ENCODE measurements around the gene TCF7L1. TPM values are rescaled to one million over a fixed set of nuclear protein-coding genes. Genes with fewer than 3 reads are reported as not detected.

TCF7L1 gene
- polyA plus RNA-seq, 3 donors, result 0.05 to 0.09 TPM; not detected in 1

DNA sequence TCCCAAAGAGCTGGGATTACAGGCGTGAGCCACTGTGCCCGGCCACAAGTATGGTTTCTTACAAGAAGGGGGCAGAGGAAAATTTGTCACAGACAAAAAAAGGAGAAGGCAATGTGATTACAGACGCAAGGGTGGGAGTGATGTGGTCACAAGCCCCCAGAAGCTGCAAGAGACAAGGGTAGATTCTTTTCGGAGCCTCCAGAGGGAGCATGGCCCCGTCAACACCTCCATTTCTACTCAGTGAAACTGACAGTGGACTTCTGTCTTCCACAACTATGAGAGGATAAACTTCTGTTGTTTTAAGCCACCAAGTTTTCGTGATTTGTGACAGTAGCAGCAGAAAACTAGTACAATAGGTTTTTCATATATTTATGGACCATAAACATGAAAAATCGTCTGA, 2.1 kb upstream of the TCF7L1 start:
- no peak overlapping the region for H3K9ac ChIP-seq (ENCODE audit: insufficient read depth, low read length, poor library complexity, severe bottlenecking)
- H2AFZ ChIP-seq (ENCODE audit: insufficient read depth, low read depth, low read length, poor library complexity, severe bottlenecking), result no peak overlapping the region
- no peak overlapping the region for H3K27ac ChIP-seq (ENCODE audit: low read depth in 1 of 2, low read length in 2 of 2)
- H3K27me3 ChIP-seq (ENCODE audit: control insufficient read depth in 2 of 2, insufficient read depth in 2 of 2, low read length in 2 of 2), result peaks cover 45 to 63% of the 10 kb centered on the region in 2 donors
- peaks cover 14 to 20% of the 10 kb centered on the region in 2 donors for H3K4me1 ChIP-seq (ENCODE audit: control insufficient read depth in 1 of 2, insufficient read depth in 2 of 2, low read length in 2 of 2)
- H4K20me1 ChIP-seq (ENCODE audit: insufficient read depth, low read length), result no peaks in the 10 kb centered on the region
- peaks cover 0 to 20% of the 10 kb centered on the region in 2 donors for H3K9me3 ChIP-seq (replicated peaks in 1 of 2; ENCODE audit: control insufficient read depth in 1 of 2, insufficient read depth in 1 of 2, low read length in 2 of 2)
- H3K4me3 Mint-ChIP-seq, result peak overlapping the region in 1 of 2 donors; percentile 42
- no peak overlapping the region for H3K4me2 ChIP-seq (replicated peaks; ENCODE audit: extremely low read depth, low read length, poor library complexity, severe bottlenecking)
- WGBS (ENCODE audit: insufficient coverage), result 35% methylated on average over 3 of the region's 7 CpGs
- TF ChIP-seq, protein P1, sequence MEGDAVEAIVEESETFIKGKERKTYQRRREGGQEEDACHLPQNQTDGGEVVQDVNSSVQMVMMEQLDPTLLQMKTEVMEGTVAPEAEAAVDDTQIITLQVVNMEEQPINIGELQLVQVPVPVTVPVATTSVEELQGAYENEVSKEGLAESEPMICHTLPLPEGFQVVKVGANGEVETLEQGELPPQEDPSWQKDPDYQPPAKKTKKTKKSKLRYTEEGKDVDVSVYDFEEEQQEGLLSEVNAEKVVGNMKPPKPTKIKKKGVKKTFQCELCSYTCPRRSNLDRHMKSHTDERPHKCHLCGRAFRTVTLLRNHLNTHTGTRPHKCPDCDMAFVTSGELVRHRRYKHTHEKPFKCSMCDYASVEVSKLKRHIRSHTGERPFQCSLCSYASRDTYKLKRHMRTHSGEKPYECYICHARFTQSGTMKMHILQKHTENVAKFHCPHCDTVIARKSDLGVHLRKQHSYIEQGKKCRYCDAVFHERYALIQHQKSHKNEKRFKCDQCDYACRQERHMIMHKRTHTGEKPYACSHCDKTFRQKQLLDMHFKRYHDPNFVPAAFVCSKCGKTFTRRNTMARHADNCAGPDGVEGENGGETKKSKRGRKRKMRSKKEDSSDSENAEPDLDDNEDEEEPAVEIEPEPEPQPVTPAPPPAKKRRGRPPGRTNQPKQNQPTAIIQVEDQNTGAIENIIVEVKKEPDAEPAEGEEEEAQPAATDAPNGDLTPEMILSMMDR (IDR thresholded peaks at IDR 0.05), result no peak
- H3K4me3 ChIP-seq (replicated peaks in 1 of 3; ENCODE audit: low read depth in 2 of 3, low read length in 3 of 3), result no peak overlapping the region
- H3K79me2 ChIP-seq (ENCODE audit: insufficient read depth, low read length), result no peaks in the 10 kb centered on the region
- peaks cover 0 to 13% (median 5%) of the 10 kb centered on the region in 7 donors for H3K9me3 Mint-ChIP-seq
- peaks cover 16% of the 10 kb centered on the region for H3K4me1 Mint-ChIP-seq
- H3K27ac Mint-ChIP-seq, result no peak overlapping the region
- H3K36me3 ChIP-seq (replicated peaks in 1 of 2; ENCODE audit: control insufficient read depth in 1 of 2, insufficient read depth in 2 of 2, low read length in 2 of 2), result no peaks in the 10 kb centered on the region
- intact Hi-C loops (cut with micrococcal nuclease), result no loop called here
- no peaks in the 10 kb centered on the region for H3K36me3 Mint-ChIP-seq
- DNase-seq, result no peak
- peaks cover 56 to 60% (median 58%) of the 10 kb centered on the region in 3 donors for H3K27me3 Mint-ChIP-seq (ENCODE audit: low read depth in 3 of 3)

DNA sequence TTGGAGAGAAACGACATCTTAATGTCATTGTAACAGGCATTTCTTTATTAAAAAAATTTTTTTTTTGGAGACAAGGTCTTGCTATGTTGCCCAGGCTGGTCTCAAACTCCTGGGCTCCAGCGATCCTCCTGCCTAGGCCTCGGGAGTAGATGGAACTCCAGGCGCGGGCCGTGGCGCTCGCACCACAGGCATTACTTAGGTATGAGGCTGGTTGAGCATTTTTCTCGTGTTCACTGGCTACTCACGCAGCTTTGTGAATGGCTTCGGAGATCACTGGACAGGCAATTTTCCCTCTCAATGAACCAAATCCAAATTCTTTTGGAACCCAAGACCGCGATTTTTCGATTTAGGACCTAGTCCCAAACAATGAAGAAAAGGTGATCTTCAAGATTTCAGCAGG, 795 bp upstream of the TCF7L1 start:
- Mint-ChIP-seq H3K27ac (no peak overlapping the region), H3K9me3 (peaks cover 0 to 10% (median 5%) of the 10 kb centered on the region in 7 donors), H3K27me3 (ENCODE audit: low read depth in 3 of 3) (peaks cover 66 to 70% (median 68%) of the 10 kb centered on the region in 3 donors), H3K4me1 (peaks cover 16% of the 10 kb centered on the region), H3K36me3 (no peaks in the 10 kb centered on the region), H3K4me3 (peak overlapping the region; percentile 65 to 89)
- H3K4me3 ChIP-seq (replicated peaks in 1 of 3; ENCODE audit: low read depth in 2 of 3, low read length in 3 of 3), result peak overlapping the region in 1 of 3 experiments; percentile 71
- DNase-seq, result no peak
- TF ChIP-seq, protein P1 (IDR thresholded peaks at IDR 0.05), result no peak
- H3K4me1 ChIP-seq (ENCODE audit: control insufficient read depth in 1 of 2, insufficient read depth in 2 of 2, low read length in 2 of 2), result peaks cover 14 to 20% of the 10 kb centered on the region in 2 donors
- no peaks in the 10 kb centered on the region for H3K36me3 ChIP-seq (replicated peaks in 1 of 2; ENCODE audit: control insufficient read depth in 1 of 2, insufficient read depth in 2 of 2, low read length in 2 of 2)
- peaks cover 53 to 76% of the 10 kb centered on the region in 2 donors for H3K27me3 ChIP-seq (ENCODE audit: control insufficient read depth in 2 of 2, insufficient read depth in 2 of 2, low read length in 2 of 2)
- no peaks in the 10 kb centered on the region for H3K79me2 ChIP-seq (ENCODE audit: insufficient read depth, low read length)
- no peak overlapping the region for H3K9ac ChIP-seq (ENCODE audit: insufficient read depth, low read length, poor library complexity, severe bottlenecking)
- intact Hi-C loops (cut with micrococcal nuclease), result no loop called here
- no peaks in the 10 kb centered on the region for H4K20me1 ChIP-seq (ENCODE audit: insufficient read depth, low read length)
- H3K4me2 ChIP-seq (replicated peaks; ENCODE audit: extremely low read depth, low read length, poor library complexity, severe bottlenecking), result peak overlapping the region; percentile 79
- no peak overlapping the region for H3K27ac ChIP-seq (ENCODE audit: low read depth in 1 of 2, low read length in 2 of 2)
- 20% methylated on average over 1 of the region's 14 CpGs for WGBS (ENCODE audit: insufficient coverage)
- H2AFZ ChIP-seq (ENCODE audit: insufficient read depth, low read depth, low read length, poor library complexity, severe bottlenecking), result peak overlapping the region; percentile 53
- H3K9me3 ChIP-seq (replicated peaks in 1 of 2; ENCODE audit: control insufficient read depth in 1 of 2, insufficient read depth in 1 of 2, low read length in 2 of 2), result peaks cover 0 to 20% of the 10 kb centered on the region in 2 donors

Data from CD14-positive monocyte (primary cell).